Measurements from ENCODE around the gene CCDC51.

- TF ChIP-seq PATZ1 (CRISPR knock-in tag; IDR thresholded peaks at IDR 0.05; ENCODE audit: borderline replicate concordance): no peak
- TF ChIP-seq, protein P1, sequence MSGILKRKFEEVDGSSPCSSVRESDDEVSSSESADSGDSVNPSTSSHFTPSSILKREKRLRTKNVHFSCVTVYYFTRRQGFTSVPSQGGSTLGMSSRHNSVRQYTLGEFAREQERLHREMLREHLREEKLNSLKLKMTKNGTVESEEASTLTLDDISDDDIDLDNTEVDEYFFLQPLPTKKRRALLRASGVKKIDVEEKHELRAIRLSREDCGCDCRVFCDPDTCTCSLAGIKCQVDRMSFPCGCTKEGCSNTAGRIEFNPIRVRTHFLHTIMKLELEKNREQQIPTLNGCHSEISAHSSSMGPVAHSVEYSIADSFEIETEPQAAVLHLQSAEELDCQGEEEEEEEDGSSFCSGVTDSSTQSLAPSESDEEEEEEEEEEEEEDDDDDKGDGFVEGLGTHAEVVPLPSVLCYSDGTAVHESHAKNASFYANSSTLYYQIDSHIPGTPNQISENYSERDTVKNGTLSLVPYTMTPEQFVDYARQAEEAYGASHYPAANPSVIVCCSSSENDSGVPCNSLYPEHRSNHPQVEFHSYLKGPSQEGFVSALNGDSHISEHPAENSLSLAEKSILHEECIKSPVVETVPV (CRISPR knock-in tag; IDR thresholded peaks at IDR 0.05): no peak
- TF ChIP-seq CSDC2 (CRISPR knock-in tag; IDR thresholded peaks at IDR 0.05): no peak
- no peak for TF ChIP-seq ZFP3 (CRISPR knock-in tag; IDR thresholded peaks at IDR 0.05)
- no peak for TF ChIP-seq ZNF565 (CRISPR knock-in tag; conservative IDR thresholded peaks at IDR 0.05; ENCODE audit: low read depth)
- TF ChIP-seq PPARA (CRISPR knock-in tag; IDR thresholded peaks at IDR 0.05; ENCODE audit: borderline replicate concordance): no peak
- TF ChIP-seq, protein P2, sequence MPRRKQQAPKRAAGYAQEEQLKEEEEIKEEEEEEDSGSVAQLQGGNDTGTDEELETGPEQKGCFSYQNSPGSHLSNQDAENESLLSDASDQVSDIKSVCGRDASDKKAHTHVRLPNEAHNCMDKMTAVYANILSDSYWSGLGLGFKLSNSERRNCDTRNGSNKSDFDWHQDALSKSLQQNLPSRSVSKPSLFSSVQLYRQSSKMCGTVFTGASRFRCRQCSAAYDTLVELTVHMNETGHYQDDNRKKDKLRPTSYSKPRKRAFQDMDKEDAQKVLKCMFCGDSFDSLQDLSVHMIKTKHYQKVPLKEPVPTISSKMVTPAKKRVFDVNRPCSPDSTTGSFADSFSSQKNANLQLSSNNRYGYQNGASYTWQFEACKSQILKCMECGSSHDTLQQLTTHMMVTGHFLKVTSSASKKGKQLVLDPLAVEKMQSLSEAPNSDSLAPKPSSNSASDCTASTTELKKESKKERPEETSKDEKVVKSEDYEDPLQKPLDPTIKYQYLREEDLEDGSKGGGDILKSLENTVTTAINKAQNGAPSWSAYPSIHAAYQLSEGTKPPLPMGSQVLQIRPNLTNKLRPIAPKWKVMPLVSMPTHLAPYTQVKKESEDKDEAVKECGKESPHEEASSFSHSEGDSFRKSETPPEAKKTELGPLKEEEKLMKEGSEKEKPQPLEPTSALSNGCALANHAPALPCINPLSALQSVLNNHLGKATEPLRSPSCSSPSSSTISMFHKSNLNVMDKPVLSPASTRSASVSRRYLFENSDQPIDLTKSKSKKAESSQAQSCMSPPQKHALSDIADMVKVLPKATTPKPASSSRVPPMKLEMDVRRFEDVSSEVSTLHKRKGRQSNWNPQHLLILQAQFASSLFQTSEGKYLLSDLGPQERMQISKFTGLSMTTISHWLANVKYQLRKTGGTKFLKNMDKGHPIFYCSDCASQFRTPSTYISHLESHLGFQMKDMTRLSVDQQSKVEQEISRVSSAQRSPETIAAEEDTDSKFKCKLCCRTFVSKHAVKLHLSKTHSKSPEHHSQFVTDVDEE (CRISPR knock-in tag; IDR thresholded peaks at IDR 0.05): no peak
- no peak for TF ChIP-seq ZNF70 (CRISPR knock-in tag; IDR thresholded peaks at IDR 0.05)
Observed at GRCh38 chr3:48412375-48413001, 27.4 kb downstream of the CCDC51 start.

Measured in SK-N-SH treated with all-trans-retinoic acid at 6 μM for 48 hours (cell line).